Hematopoietic multipotent progenitor cell treated with erythropoietin and hydrocortisone succinate and interleukin-3 and kit ligand, for 17 days (in vitro differentiated cells): ENCODE results near the gene PFKM.
A peak's percentile ranks its signal among the peaks of the same experiment; 100 is the strongest.

Source experiments
- DNase-seq: peaks from one replicate; pipeline ENCODE4 v3.0.0-alpha.2; 2015; ENCODE audit warnings: low spot score

Gene PFKM

GRCh38 chr12:48157018-48157888 is 38.1 kb downstream of the PFKM start, which contains the start of gene ASB8:
ASB8 (minus strand) TSS chr12:48157515; CDS start chr12:48153496, 4,019 bp downstream.
- DNase-seq = peak; percentile 99

DNA sequence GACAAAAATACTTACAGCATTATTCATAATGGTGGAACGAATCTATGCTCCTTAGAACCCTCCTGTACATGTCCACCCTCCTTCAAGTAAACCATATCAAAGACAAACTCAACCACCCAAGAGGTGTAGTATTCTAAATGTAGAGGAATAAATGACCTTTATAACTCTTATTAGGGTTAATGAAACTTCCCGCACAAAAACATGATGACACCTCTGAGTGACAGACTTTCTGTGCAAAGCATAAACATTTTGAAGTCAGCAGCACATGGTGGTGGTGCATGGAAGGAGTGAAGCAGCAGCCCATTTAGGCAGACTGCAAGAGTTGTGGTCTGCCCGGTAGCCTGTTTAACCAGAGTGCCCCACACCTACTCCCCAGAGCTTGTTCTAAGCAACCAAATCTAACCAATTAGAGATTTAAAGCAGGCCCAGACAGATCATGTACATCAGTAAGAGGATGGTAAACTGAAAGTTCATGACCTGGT is 38.8 kb downstream of the PFKM start:
- no peak for DNase-seq

DNA sequence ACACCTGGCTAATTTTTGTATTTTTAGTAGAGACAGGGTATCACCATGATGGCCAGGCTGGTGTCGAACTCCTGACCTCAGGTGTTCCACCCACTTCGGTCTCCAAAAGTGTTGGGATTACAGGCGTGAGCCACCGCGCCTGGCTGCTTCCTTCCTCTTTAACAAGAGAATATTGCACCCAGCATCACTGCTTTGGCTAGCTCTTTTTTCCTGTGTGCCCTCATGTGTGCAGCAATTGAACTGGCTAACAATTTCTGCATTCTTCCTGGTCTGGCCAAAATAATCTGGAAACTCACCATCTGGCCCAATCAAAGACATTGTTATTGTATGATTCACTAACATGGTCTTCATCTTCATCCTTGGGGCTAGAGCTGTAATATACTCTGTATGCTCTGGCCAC is 40.9 kb downstream of the PFKM start:
- no peak for DNase-seq

DNA sequence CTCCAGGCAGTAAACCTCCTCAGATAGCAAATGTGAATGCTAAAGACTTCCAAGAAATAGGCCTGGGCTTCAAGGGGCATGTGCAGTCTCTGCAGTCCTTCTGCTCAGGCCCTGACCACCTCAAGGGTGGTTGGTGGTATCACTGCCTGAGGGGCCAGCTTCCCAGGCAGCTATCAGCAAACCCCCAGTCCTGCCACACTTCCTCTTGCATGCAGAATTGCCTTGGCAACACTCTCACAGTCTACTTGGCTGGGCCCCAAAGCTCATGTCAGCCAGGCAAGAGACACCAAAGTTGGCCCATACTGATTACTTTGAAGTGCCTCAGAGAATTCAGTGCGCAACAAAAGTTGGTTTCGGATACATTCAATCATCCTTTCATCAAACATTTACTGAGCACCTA is 41.6 kb downstream of the PFKM start:
- peak; percentile 66 for DNase-seq

- DNase-seq = no peak
These were observed 44.1 kb downstream of the PFKM start for GRCh38 chr12:48163150-48163747.

DNA sequence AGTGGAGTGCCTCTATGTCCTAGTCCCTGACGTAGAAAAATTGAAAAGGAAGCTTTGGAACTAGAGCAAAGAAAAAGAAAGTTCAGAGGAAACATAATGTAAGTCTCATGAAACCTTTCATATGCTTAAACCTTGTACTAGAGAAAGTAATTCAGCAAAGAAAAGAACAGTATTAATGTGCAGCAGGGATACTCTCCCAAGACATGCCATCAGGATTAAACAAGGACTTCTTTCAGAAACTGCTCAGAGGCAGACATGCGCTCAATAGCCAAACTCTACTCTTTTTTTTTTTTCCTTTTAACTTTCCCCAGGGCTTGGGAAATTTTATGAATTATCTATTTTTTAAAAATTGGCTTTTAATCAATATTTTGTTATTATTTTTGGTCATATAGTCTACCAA is 45.3 kb downstream of the PFKM start:
- DNase-seq = no peak

DNA sequence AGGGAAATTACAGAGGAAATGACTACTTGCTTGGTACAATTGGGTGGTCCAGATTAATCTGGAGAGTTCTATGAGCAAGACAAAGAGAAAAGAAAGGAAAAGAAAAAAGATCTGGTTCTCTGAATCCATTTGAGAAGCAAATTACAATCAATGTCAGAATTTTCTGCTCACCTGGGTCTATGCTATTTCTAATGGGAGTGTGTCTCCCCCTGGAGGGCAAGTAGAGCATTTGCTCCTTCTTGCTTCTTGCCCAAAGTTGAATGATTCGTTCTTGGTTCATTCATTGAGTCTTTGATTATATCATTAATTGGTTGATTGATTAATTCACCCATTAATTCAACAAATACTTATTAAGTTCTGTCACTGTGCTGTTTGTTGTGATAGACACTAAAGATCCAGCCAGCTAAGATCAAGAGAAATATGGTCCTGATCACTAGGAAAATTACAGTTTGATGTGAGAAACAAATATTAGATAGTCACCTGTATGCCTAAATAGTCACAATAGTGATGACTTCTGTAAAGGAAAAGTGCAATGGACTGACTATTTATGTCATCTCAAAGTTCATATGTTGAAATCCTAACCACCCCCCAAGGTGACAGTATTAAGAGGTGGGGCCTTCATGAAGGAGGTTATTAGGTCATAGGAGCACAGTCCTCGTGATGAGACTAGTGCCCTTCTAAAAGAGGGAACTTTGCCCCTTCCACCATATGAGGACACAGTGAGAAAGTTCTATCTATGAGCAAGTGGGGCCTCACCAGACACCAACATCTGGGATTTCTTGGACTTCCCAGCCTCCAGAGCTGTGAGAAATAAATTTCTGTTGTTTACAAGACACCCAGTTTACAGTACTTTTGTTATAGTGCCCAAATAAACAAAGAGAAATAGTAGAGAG is 46.2 kb downstream of the PFKM start:
- DNase-seq = peak; percentile 85

GRCh38 chr12:48169011-48169410 is 49.8 kb downstream of the PFKM start:
- no peak for DNase-seq

DNA sequence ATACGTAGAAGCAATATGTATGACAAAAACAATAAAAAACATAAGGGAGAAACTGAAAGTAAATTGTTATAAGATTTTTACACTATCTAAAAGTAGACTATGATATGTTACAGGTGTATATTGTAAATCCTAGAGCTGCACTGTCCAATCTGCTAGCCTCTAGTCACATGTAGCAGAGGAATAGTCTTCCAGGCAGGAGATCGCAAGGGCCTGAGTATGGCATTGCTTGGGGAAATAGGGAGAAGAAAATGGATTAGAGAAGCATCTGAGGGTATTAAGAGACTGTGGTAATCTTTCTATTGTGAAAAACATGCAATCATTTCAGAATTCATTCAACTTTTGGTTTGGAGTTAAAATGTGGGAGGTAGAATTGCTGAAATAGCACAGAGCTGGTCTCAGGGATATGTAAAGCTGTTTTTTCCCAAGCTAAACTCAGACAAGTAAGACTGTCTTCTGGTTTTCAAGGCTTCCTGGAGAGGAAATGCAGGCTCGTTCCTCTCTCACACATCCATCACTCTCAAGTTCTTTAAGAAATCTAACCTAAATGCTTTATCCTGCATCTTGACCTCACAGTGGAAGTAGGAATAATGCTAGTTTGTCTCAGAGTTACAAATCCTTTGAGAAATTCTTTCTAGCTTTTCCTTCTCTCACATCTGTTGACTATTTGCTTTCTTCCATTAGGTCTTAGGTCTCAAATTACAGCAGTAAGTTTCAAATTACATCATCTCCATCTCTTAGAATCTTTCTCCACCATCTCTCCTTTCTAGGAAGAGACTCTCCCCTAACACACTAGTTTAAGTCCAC is 56.7 kb downstream of the PFKM start:
- no peak for DNase-seq

- DNase-seq = no peak
These were observed 57.2 kb downstream of the PFKM start for GRCh38 chr12:48176417-48176751.

DNA sequence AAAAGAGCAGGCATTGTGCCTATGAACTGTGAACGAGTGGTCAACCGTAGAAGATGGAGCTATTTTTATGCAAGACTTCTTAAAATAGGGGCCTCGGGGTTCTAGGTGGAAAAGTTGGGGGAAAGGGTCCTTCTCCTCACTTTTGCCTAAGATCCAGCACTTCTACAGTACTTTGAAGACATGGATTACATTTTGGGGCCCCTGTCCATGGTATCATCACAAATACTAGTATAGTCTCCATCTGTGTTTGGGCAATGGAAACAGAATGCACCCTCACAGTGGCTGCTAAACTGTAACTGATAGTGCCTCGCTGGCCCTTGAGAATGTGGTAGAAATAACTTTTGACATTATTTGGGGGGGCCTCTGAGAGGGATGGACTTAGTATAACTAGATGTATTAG is 58.8 kb downstream of the PFKM start:
- DNase-seq = no peak

DNA sequence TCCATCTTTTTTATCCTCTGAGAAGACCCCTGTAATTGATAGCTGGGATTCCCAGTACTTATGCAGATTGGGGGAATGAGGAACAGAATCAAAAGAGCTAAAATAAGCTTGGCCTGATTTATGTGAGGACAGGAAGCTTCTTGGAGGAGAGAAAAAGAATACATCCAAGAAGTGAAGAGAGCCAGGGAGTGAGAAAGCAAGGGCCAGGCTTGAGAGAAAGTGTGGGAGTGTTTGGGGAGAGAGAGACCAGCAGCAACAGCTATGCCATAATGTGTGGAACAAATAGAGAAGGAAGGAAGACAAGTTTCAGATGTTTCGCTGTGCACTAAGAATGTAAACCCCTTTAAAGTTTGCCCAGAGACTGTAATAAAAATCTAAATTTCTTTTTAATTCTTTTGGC is 60.3 kb downstream of the PFKM start:
- no peak for DNase-seq

DNA sequence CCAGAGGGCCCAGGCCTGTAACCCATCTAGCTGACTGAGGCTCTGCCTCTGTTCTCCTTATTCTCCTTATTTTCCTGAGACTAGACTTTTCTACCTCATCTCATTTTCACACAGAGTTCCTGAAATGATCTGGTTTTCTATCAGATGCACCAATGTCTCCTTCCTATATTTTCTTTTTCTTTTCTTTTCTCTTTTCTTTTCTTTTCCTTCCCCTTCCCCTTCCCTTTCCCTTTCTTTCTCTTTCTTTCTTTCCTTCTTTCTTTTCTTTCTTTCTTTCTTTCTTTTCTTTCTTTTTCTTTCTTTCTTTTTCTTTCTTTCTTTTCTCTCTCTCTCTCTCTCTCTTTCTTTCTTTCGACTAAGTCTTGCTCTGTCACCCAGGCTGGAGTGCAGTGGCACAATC is 61.3 kb downstream of the PFKM start:
- no peak for DNase-seq

- no peak for DNase-seq
These were observed 61.8 kb downstream of the PFKM start for GRCh38 chr12:48180857-48181495.

GRCh38 chr12:48182631-48183030 is 63.5 kb downstream of the PFKM start:
- no peak for DNase-seq

DNA sequence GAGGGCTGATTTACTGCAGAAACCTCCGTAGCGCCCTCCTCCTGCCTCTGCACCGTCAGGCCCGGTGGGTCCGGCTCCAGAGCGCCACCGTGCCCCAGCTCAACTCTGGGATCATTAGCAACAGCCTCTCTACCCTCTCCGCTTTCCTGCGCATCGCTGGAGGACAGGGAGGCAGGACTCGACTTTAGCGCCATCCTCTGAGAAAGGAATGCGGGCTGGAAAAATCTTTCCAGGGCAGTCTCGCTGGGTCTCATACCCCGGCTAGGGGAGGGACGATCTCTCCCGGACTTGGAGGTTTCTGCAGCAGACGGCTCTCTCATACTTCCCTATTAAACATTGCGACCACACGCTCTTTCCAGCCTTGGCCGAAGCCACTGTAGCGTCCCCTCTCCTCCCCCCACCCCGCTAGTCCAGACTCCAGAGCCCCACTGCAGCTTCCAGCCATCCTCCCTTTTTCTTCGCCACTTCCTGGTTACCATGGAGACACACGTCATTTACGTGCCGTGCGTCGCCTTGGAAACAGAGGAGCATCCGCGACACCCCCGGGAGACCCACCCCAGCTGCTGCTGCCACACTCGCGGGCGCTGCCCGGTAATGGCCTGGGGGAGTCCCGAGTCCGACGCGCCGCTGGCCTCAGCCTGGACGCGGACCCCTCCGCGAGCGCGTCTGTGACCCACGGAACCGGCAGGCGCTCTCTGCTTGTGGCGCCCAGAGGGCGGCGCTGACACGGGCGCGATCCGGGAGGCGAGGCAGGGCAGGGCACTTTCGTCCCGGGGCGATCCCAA is 64.1 kb downstream of the PFKM start, which contains the start of gene CCDC184:
CCDC184 (plus strand) TSS at position 554 of the 785 bp plus-strand sequence. CDS start 479 bp downstream, outside the sequence.
- DNase-seq = no peak

- DNase-seq = no peak
These were observed 64.8 kb downstream of the PFKM start for GRCh38 chr12:48183876-48184548.

DNA sequence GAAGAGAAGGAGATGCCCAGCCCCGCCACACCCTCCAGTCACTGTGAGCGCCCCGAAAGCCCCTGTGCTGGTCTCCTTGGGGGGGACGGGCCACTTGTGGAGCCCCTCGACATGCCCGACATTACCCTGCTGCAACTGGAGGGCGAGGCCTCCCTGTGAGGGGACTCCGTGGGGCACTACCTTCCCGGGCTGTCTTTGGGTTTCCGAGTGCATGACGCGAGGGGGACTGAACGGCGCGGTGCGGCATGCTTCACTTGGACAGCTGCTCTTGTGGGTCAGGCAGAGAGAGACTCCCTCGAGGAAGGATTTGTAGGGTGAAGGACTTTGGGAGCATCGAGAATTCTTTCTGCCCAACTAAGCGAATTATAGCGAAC is 65.4 kb downstream of the PFKM start:
- no peak for DNase-seq

GRCh38 chr12:48185181-48185919 is 66.2 kb downstream of the PFKM start:
- DNase-seq = no peak
